Bone marrow (tissue), 2 donors: ENCODE data around the gene ELMO1.

Experiments
- DNase-seq, 2 donors: peaks; one replicate each; lab custom pipeline; 2025; lab: John Stamatoyannopoulos, UW

Gene ELMO1

GRCh38 chr7:36831049-36831448, 617.6 kb downstream of the ELMO1 start:
- no peak for DNase-seq

- DNase-seq, result no peak
Measured at GRCh38 chr7:36827726-36828703, 620.6 kb downstream of the ELMO1 start.

DNA sequence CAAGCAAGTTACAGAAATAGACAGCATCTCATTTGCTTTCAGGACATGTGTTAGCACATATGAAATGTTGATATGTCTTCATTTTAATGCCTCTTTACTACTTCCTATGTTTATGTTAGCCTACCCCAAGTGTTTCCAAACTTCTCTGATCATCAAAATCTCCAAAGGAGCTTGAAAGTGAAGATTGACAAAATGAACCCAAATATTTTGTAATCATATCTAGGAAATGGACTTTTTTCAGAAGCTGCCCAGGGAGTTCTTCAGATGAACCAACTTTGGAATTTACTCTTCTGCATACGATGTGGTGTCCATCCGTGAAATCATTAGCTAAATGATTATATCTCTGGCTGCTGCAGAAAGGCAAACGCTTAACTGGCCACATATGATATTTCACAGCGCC, 623.2 kb downstream of the ELMO1 start:
- DNase-seq, result no peak

DNA sequence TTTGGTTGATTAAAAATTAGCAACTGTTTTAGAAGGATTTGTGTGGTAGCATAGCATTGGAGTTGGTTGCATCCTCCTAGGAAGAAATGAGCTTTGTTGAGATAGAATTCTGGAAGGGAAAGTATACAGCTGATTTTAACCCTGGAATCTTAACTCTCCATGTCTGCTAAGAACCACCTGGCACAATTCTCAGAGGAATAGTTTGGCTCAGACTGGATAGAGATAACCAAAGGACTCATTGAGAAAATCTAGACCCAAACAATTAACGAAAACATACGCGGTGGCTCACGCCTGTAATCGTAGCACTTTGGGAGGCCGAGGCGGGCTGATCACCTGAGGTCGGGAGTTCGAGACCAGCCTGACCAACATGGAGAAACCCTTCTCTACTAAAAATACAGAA, 625.3 kb downstream of the ELMO1 start:
- no peak for DNase-seq

GRCh38 chr7:36821617-36822016, 627.0 kb downstream of the ELMO1 start:
- DNase-seq, result no peak

DNA sequence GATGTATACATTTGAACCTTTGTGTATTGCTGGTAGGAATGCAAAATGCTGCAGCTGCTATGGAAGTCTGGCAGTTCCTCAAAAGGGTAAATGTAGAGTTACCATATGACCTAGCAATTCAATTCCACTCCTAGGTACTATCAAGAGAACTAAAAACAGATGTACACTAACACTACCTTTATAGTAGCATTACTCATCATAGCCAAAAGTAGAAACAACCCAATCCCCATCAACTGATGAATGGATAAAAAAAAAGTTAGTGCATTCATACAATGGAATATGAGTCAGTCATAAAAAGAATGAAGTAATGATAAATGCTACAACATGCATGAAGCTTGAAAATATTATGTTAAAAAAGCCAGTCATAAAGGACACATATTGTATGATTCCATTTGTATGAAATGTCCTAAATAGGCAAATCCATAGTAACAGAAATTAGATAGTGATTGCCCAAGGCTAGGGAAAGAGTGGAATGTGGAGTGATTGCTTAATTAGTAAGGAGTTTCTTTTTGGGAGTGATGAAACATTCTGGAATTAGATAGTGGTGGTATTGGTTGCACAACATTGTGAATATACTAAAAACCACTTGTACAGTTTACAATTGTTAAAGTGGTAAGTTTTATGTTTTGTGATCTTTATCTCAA, 628.0 kb downstream of the ELMO1 start:
- DNase-seq, result no peak

GRCh38 chr7:36819639-36820038, 629.0 kb downstream of the ELMO1 start:
- DNase-seq, result no peak

DNA sequence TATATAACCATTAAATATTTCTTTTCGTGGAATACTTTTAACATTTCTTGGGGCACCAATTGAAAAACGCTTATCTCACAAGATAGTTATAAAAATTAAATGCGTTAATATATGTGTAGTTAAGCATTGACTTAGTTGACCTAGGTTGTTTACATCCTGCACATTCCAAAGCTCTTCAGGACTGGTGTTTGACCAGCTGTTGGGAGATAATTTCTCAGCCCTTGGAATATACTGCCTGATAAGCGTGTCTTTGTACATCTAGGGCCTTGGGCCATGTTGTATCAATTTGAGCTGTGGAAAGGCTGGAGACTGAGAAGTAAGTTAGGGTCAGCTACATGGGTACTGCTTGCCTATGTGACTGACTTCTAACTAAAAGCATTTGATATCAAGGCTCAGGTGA, 634.4 kb downstream of the ELMO1 start:
- DNase-seq, result no peak

DNA sequence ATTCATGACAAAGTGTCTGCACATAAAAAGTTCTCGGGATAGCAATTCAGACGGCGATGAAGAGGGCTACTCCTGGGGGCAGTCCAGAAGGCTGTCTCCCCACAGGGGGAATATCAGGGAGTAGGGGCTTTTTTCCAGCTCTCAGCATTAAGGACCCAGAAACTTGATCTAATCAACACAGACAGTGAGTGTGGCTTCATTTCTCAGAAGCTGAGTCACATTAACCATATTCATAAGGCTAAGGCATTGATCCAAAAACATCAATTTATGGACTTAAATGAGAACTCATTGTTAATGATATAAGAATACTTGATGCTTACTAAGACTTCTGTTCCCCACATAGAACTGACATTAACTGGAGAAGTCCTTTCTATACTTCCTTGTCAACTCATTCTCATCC, 636.9 kb downstream of the ELMO1 start:
- DNase-seq, result no peak

- DNase-seq, result no peak
Measured at GRCh38 chr7:36810489-36810888, 638.2 kb downstream of the ELMO1 start.

GRCh38 chr7:36810032-36810431, 638.6 kb downstream of the ELMO1 start:
- no peak for DNase-seq

GRCh38 chr7:36809510-36809909, 639.2 kb downstream of the ELMO1 start:
- no peak for DNase-seq

DNA sequence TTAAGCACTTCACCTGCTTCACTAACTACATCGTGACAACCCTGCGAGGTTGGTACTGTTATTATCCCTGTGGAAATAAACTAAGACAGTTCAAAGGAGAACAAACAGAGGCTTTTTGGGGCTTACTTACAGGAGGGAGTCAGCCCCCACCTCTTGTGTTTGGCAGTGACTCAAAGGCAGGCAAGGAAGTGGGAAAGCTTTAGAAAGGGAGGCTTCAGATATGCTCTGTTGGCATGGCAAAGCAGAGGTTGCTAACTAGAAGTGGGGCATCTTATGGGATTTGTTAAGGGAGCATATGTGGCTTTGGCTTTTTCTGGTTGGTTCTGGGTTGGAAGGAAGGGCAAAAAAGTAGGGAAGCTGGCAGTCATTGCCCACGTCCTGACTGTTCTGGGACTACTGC, 639.6 kb downstream of the ELMO1 start:
- no peak for DNase-seq

GRCh38 chr7:36806891-36807290, 641.8 kb downstream of the ELMO1 start:
- no peak for DNase-seq
